CD4-positive, alpha-beta T cell (primary cell): ENCODE measurements around the gene UBR3. TPM values are rescaled to one million over a fixed set of nuclear protein-coding genes. Genes with fewer than 3 reads are reported as not detected.
A peak's percentile ranks its signal among the peaks of the same experiment; 100 is the strongest.

Source experiments
- ATAC-seq: fragments of 200-7000 bp; cut with Tn5 transposase; one replicate; pipeline ENCODE4 v1.10.0; 2022; ENCODE audit warnings: mild to moderate bottlenecking; ENCODE audit not compliant: poor library complexity
- CTCF ChIA-PET: fragments of 350-600 bp; sonication (Branson Sonifier 250); formaldehyde crosslinking; loops from one replicate; lab custom pipeline; 2021; ENCODE audit warnings: antibody characterized with exemption, inconsistent platforms; lab: Charles Lee
- POLR2A ChIA-PET: fragments of 350-600 bp; sonication (Branson Sonifier 250); formaldehyde crosslinking; loops from one replicate; lab custom pipeline; 2021; ENCODE audit warnings: antibody characterized with exemption, inconsistent platforms; lab: Charles Lee
- DNase-seq, 14 experiments: peaks; one replicate each; pipeline ENCODE4 v3.0.0-alpha.2; 2013 to 2020; ENCODE audit warnings: mixed read lengths in 2 of 14
- H3K27ac ChIP-seq, 2 donors: one replicate each; pipeline versions ENCODE4 v1.5.1 to v1.7.0; 2013; ENCODE audit warnings: low read length in 2 of 2, low read depth in 1 of 2, mild to moderate bottlenecking in 1 of 2
- H3K27me3 ChIP-seq, 2 experiments: 1 replicate in 1 of 2; 2 replicates in 1 of 2; pipeline versions ENCODE4 v1.6.1 to v1.7.0; 2013; ENCODE audit warnings: low read length in 2 of 2, control low read depth in 1 of 2, mild to moderate bottlenecking in 1 of 2, moderate library complexity in 1 of 2; ENCODE audit not compliant: insufficient read depth in 2 of 2, control insufficient read depth in 1 of 2
- H3K36me3 ChIP-seq: one replicate; pipeline ENCODE4 v1.6.1; 2013; ENCODE audit warnings: low read length, control low read depth; ENCODE audit not compliant: insufficient read depth
- H3K4me1 ChIP-seq: one replicate; pipeline ENCODE4 v1.6.1; 2013; ENCODE audit warnings: low read length, control low read depth; ENCODE audit not compliant: insufficient read depth
- H3K4me3 ChIP-seq: one replicate; pipeline ENCODE4 v1.5.1; 2013; ENCODE audit warnings: mild to moderate bottlenecking, low read length, moderate library complexity
- H3K9me3 ChIP-seq, 2 experiments: 1 replicate in 1 of 2; 2 replicates in 1 of 2; pipeline versions ENCODE4 v1.6.1 to v1.7.0; 2013; ENCODE audit warnings: low read length in 2 of 2, mild to moderate bottlenecking in 2 of 2, control low read depth in 1 of 2, moderate library complexity in 1 of 2; ENCODE audit not compliant: control insufficient read depth in 1 of 2, insufficient read depth in 1 of 2
- H3K27ac Mint-ChIP-seq: one replicate; pipeline ENCODE4 v1.8.0; 2020; ENCODE audit warnings: mixed read lengths
- H3K27me3 Mint-ChIP-seq: one replicate; pipeline ENCODE4 v1.8.0; 2021; ENCODE audit warnings: mixed read lengths
- H3K36me3 Mint-ChIP-seq: one replicate; pipeline ENCODE4 v1.8.0; 2021; ENCODE audit warnings: low read depth, mixed read lengths
- H3K4me1 Mint-ChIP-seq: one replicate; pipeline ENCODE4 v1.8.0; 2021; ENCODE audit warnings: low read depth, mixed read lengths
- H3K4me3 Mint-ChIP-seq: one replicate; pipeline ENCODE4 v1.8.0; 2020; ENCODE audit warnings: mild to moderate bottlenecking, mixed read lengths
- H3K9me3 Mint-ChIP-seq: one replicate; pipeline ENCODE4 v1.8.0; 2020; ENCODE audit warnings: mixed read lengths
- intact Hi-C, 2 experiments: fragments of 100-400 bp; cut with DNase I in 1 of 2; cut with micrococcal nuclease in 1 of 2; formaldehyde crosslinking; loops; one replicate each; pipeline versions ENCODE4 v1.15.1 to v1.9.0; 2023 to 2025; cut with DNase I, micrococcal nuclease
- total RNA-seq, 174 experiments: library from RNA in 2 of 174; stranded (reverse) in 2 of 174; gene quantifications; one replicate each; pipeline ENCODE4 v1.2.3 and lab custom pipeline; 2021 to 2026
- TF ChIP-seq, protein P1 (sequence below): fragments of 200-600 bp; IDR thresholded peaks from one replicate; pipeline ENCODE4 v1.8.0; 2022; ENCODE audit warnings: antibody characterized with exemption, mild to moderate bottlenecking

UBR3 gene
- total RNA-seq, 2 experiments from 2014 or later, result 32.1 to 35.2 TPM

GRCh38 chr2:170020777-170021176 lies 193.5 kb downstream of the UBR3 start:
- H3K4me1 Mint-ChIP-seq, result no peaks in the 10 kb centered on the region
- H3K4me3 Mint-ChIP-seq, result no peak overlapping the region
- Histone ChIP-seq H3K9me3 (no peaks in the 10 kb centered on the region), H3K27me3 (no peaks in the 10 kb centered on the region), H3K27ac (no peak overlapping the region), H3K4me1 (no peaks in the 10 kb centered on the region), H3K4me3 (no peak overlapping the region), H3K36me3 (peaks cover 10% of the 10 kb centered on the region)
- ChIA-PET POLR2A (no interaction called here), CTCF (no interaction called here)
- H3K27me3 Mint-ChIP-seq, result no peaks in the 10 kb centered on the region
- ATAC-seq (no peak), DNase-seq (no peak)
- no peak overlapping the region for H3K27ac Mint-ChIP-seq
- intact Hi-C loops, result no loop called here
- no peaks in the 10 kb centered on the region for H3K9me3 Mint-ChIP-seq
- TF ChIP-seq, protein P1, sequence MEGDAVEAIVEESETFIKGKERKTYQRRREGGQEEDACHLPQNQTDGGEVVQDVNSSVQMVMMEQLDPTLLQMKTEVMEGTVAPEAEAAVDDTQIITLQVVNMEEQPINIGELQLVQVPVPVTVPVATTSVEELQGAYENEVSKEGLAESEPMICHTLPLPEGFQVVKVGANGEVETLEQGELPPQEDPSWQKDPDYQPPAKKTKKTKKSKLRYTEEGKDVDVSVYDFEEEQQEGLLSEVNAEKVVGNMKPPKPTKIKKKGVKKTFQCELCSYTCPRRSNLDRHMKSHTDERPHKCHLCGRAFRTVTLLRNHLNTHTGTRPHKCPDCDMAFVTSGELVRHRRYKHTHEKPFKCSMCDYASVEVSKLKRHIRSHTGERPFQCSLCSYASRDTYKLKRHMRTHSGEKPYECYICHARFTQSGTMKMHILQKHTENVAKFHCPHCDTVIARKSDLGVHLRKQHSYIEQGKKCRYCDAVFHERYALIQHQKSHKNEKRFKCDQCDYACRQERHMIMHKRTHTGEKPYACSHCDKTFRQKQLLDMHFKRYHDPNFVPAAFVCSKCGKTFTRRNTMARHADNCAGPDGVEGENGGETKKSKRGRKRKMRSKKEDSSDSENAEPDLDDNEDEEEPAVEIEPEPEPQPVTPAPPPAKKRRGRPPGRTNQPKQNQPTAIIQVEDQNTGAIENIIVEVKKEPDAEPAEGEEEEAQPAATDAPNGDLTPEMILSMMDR, result no peak
- H3K36me3 Mint-ChIP-seq, result peaks cover 29% of the 10 kb centered on the region

GRCh38 chr2:170022692-170023091 lies 195.4 kb downstream of the UBR3 start:
- DNase-seq, result no peak
- no peak overlapping the region for H3K27ac Mint-ChIP-seq
- ChIA-PET POLR2A (no interaction called here), CTCF (no interaction called here)
- Histone ChIP-seq H3K9me3 (no peaks in the 10 kb centered on the region), H3K27ac (no peak overlapping the region), H3K36me3 (peaks cover 10% of the 10 kb centered on the region), H3K4me3 (no peak overlapping the region), H3K27me3 (no peaks in the 10 kb centered on the region), H3K4me1 (no peaks in the 10 kb centered on the region)
- no peaks in the 10 kb centered on the region for H3K4me1 Mint-ChIP-seq
- intact Hi-C loops, result no loop called here
- TF ChIP-seq, protein P1, result no peak
- no peaks in the 10 kb centered on the region for H3K27me3 Mint-ChIP-seq
- no peak overlapping the region for H3K4me3 Mint-ChIP-seq
- H3K9me3 Mint-ChIP-seq, result no peaks in the 10 kb centered on the region
- H3K36me3 Mint-ChIP-seq, result peaks cover 34% of the 10 kb centered on the region
- ATAC-seq, result no peak

DNA sequence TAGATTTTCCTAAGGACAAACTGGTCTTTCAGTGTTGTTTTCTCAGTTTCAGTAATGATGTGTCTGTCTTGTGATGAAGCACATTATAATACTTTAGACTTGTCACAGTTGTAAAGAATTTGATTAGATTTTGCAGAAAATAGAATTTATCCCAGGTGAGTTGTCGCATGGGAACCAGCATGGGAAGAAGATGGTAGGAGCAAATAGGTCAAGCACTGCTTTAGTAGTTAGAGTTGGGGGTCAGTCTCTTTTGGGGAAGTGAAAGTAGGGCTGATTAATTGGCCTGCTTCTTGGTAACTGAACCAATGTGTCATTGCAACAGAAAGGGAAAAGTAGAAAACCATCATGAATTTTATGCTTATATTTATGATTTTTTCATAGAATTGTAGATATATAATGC lies 197.5 kb downstream of the UBR3 start:
- H3K36me3 ChIP-seq, result peaks cover 13% of the 10 kb centered on the region
- no peaks in the 10 kb centered on the region for H3K9me3 ChIP-seq
- H3K27ac Mint-ChIP-seq, result no peak overlapping the region
- intact Hi-C loops, result no loop called here
- H3K9me3 Mint-ChIP-seq, result no peaks in the 10 kb centered on the region
- no peaks in the 10 kb centered on the region for H3K27me3 Mint-ChIP-seq
- H3K4me1 ChIP-seq, result no peaks in the 10 kb centered on the region
- TF ChIP-seq, protein P1, result no peak
- DNase-seq, result peak in 1 of 14 experiments; percentile 2
- POLR2A ChIA-PET, result no interaction called here
- H3K27ac ChIP-seq, result no peak overlapping the region
- H3K36me3 Mint-ChIP-seq, result peaks cover 47% of the 10 kb centered on the region
- H3K27me3 ChIP-seq, result no peaks in the 10 kb centered on the region
- H3K4me3 ChIP-seq, result no peak overlapping the region
- no peaks in the 10 kb centered on the region for H3K4me1 Mint-ChIP-seq
- H3K4me3 Mint-ChIP-seq, result no peak overlapping the region
- CTCF ChIA-PET, result no interaction called here
- no peak for ATAC-seq
